HG03439 (cell line): ENCODE measurements around the gene CCDC7.

Experiments
- ATAC-seq: cut with Tn5 transposase; IDR thresholded peaks from one replicate; pipeline ENCODE4 v1.9.1; 2021; ENCODE audit warnings: mild to moderate bottlenecking, moderate library complexity; ENCODE audit not compliant: unreplicated experiment

Gene CCDC7

DNA sequence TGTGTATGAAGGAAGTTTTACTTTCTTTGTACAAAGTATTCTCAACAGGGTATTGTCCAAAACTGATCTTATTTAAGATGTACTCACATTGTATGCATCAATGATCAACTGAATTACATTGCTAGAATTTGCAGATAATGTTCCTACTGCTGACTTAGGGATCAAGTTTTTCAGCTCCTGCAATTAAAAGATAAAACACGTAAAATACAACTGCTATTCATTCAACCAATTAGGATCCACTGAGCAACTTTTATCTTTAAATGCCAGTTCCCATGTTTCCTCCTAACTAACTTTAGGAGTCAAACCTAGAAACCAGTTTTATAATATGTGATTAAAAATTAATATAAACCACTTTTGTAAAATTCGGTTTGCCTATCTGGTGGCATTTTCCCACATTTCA, 476.2 kb downstream of the CCDC7 start:
- ATAC-seq: no peak

GRCh38 chr10:32923134-32923533, 477.2 kb downstream of the CCDC7 start:
- ATAC-seq: no peak

- ATAC-seq: no peak
Measured at GRCh38 chr10:32923849-32924248, 477.9 kb downstream of the CCDC7 start.
